SU-DHL-6 (cell line): Measurements from ENCODE around the gene MS4A3.

Source experiments
- H2AFZ ChIP-seq: fragments of 200-600 bp; sonication (generic); 2 replicates; pipeline ENCODE4 v1.6.1; 2014; ENCODE audit warnings: low read depth, mild to moderate bottlenecking, moderate library complexity, mixed read lengths, antibody characterized with exemption, low read length; ENCODE audit not compliant: severe bottlenecking
- H3F3A ChIP-seq: fragments of 200-600 bp; shearing (Covaris generic); 2 replicates; pipeline ENCODE4 v1.6.0; 2016; ENCODE audit warnings: antibody characterized with exemption, mild to moderate bottlenecking; ENCODE audit not compliant: insufficient read depth
- H3K27ac ChIP-seq: fragments of 200-600 bp; sonication (generic); 2 replicates; pipeline ENCODE4 v1.5.1; 2016; ENCODE audit warnings: low read depth, mild to moderate bottlenecking, low read length, moderate library complexity, mixed read lengths
- H3K27me3 ChIP-seq: fragments of 200-600 bp; sonication (generic), shearing (Covaris generic); 2 replicates; pipeline ENCODE4 v1.6.0; 2014; ENCODE audit warnings: mild to moderate bottlenecking, low read length
- H3K36me3 ChIP-seq: fragments of 200-600 bp; sonication (generic); 2 replicates; pipeline ENCODE4 v1.6.1; 2014; ENCODE audit warnings: mild to moderate bottlenecking, low read length, mixed read lengths
- H3K4me2 ChIP-seq: fragments of 300-600, 200-600 bp; shearing (Covaris generic), sonication (generic); 2 replicates; pipeline ENCODE4 v1.6.0; 2014; ENCODE audit warnings: low read length, low read depth, mild to moderate bottlenecking; ENCODE audit not compliant: poor library complexity, severe bottlenecking
- H3K4me3 ChIP-seq: fragments of 200-600 bp; sonication (generic); 2 replicates; pipeline ENCODE4 v1.5.1; 2014; ENCODE audit warnings: antibody characterized with exemption, low read length, mild to moderate bottlenecking, mixed read lengths; ENCODE audit not compliant: insufficient read depth, poor library complexity, severe bottlenecking
- H3K79me2 ChIP-seq: fragments of 200-600 bp; sonication (generic); 2 replicates; pipeline ENCODE4 v1.6.1; 2014; ENCODE audit warnings: mild to moderate bottlenecking, low read length, moderate library complexity; ENCODE audit not compliant: insufficient read depth
- H3K9ac ChIP-seq: fragments of 200-600 bp; sonication (generic); 2 replicates; pipeline ENCODE4 v1.7.0; 2014; ENCODE audit warnings: mild to moderate bottlenecking, low read length
- H3K9me2 ChIP-seq: fragments of 200-600 bp; sonication (generic); replicated peaks from 2 replicates; pipeline ENCODE4 v1.6.1; 2014; ENCODE audit warnings: low read length; ENCODE audit not compliant: insufficient read depth
- H3K9me3 ChIP-seq: fragments of 200-600 bp; sonication (generic); 2 replicates; pipeline ENCODE4 v1.6.1; 2014; ENCODE audit warnings: low read length, mixed read lengths; ENCODE audit not compliant: insufficient read depth
- H4K20me1 ChIP-seq: fragments of 200-600 bp; sonication (generic); 2 replicates; pipeline ENCODE4 v1.6.1; 2014; ENCODE audit warnings: low read depth, mild to moderate bottlenecking, antibody characterized with exemption, low read length, moderate library complexity, mixed read lengths
- CTCF ChIP-seq: fragments of 200-600 bp; sonication (generic); IDR thresholded peaks from one replicate; pipeline ENCODE4 v1.5.1; 2017; ENCODE audit warnings: antibody characterized with exemption, mild to moderate bottlenecking, low read length, moderate library complexity; ENCODE audit not compliant: insufficient read depth, poor library complexity, severe bottlenecking
- EZH2phosphoT487 ChIP-seq: fragments of 200-600 bp; sonication (generic), shearing (Covaris generic); conservative IDR thresholded peaks from 2 replicates; pipeline ENCODE4 v1.6.1; 2018; ENCODE audit warnings: mild to moderate bottlenecking, antibody characterized with exemption, low read length, moderate library complexity, mixed read lengths

The MS4A3 gene

DNA sequence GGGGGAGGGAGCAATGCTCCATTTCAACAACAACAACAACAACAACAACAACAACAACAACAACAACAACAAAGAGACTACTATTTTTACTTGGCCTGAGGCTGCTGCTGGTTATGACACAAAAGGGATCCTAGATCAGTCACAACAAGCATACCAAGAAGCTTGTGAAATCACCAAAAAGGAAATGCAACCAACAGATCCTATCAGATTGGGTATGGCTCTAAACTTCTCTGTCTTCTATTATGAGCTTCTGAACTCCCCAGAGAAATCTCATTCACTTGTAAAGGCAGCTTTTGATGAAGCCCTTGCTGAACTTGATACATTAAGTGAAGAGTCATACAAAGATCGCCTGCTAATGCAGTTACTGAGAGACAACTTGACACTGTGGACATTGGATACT, 21.5 kb downstream of the MS4A3 start:
- no peak overlapping the region for H3K27ac ChIP-seq
- no peaks in the 10 kb centered on the region for H3K9me3 ChIP-seq
- no peaks in the 10 kb centered on the region for H3K36me3 ChIP-seq
- no peak overlapping the region for H3K9ac ChIP-seq
- no peak overlapping the region for H2AFZ ChIP-seq
- no peak overlapping the region for H3K4me3 ChIP-seq
- no peaks in the 10 kb centered on the region for H4K20me1 ChIP-seq
- no peaks in the 10 kb centered on the region for H3K27me3 ChIP-seq
- peaks cover 3% of the 10 kb centered on the region; the same call in 1 of the 2 replicates for H3K9me2 ChIP-seq
- TF ChIP-seq CTCF: no peak
- TF ChIP-seq EZH2phosphoT487: no peak
- no peak overlapping the region for H3K4me2 ChIP-seq
- H3F3A ChIP-seq: no peaks in the 10 kb centered on the region
- H3K79me2 ChIP-seq: no peaks in the 10 kb centered on the region

DNA sequence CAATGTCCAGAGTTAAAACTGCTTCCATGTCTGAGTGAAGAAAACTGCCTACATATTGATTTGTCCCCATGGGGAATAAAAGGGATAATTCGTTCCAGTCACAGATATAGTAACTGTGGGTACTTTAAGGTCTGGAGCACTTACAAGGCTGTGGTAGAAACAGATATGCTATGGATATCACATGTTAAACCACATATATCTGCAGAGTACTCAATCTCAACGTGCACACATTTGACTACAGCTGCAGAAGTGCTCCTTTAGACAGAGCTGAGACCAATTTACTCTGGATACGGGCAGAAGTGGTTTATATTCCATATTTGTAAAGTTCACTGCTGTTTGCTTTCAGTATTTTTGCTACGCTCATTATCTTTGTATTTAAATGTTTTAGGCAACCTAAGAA, 22.3 kb downstream of the MS4A3 start:
- H4K20me1 ChIP-seq: no peaks in the 10 kb centered on the region
- H3K4me3 ChIP-seq: no peak overlapping the region
- H3K27ac ChIP-seq: no peak overlapping the region
- H3K79me2 ChIP-seq: no peaks in the 10 kb centered on the region
- no peak for TF ChIP-seq EZH2phosphoT487
- TF ChIP-seq CTCF: no peak
- H3K9me3 ChIP-seq: no peaks in the 10 kb centered on the region
- H3K27me3 ChIP-seq: no peaks in the 10 kb centered on the region
- H3K9me2 ChIP-seq: peaks cover 3% of the 10 kb centered on the region; the same call in 1 of the 2 replicates
- H3K36me3 ChIP-seq: no peaks in the 10 kb centered on the region
- no peak overlapping the region for H3K9ac ChIP-seq
- no peak overlapping the region for H2AFZ ChIP-seq
- no peak overlapping the region for H3K4me2 ChIP-seq
- no peaks in the 10 kb centered on the region for H3F3A ChIP-seq

DNA sequence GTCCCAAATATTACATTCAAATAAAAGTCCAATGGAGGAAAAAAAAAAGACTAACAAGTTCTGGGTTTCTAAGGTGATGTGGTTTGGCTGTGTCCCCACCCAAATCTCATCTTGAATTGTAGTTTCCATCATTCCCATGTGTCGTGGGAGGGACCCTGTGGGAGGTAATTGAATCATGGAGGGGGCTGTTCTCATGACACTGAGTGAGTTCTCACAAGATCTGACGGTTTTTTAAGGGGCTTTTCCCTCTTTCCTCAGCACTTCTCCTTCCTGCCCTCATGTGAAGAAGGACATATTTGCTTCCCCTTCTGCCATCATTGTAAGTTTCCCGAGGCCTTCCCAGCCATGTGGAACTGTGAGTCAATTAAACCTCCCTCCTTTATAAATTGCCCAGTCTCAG, 24.1 kb downstream of the MS4A3 start:
- no peaks in the 10 kb centered on the region for H3F3A ChIP-seq
- H3K79me2 ChIP-seq: no peaks in the 10 kb centered on the region
- peaks cover 3% of the 10 kb centered on the region; the same call in 1 of the 2 replicates for H3K9me2 ChIP-seq
- no peaks in the 10 kb centered on the region for H4K20me1 ChIP-seq
- H3K4me2 ChIP-seq: no peak overlapping the region
- H3K36me3 ChIP-seq: no peaks in the 10 kb centered on the region
- TF ChIP-seq EZH2phosphoT487 (no peak), CTCF (no peak)
- H3K27ac ChIP-seq: no peak overlapping the region
- no peaks in the 10 kb centered on the region for H3K27me3 ChIP-seq
- H3K9me3 ChIP-seq: no peaks in the 10 kb centered on the region
- H2AFZ ChIP-seq: no peak overlapping the region
- no peak overlapping the region for H3K4me3 ChIP-seq
- no peak overlapping the region for H3K9ac ChIP-seq
